A549 (cell line): Measurements from ENCODE around the gene CD96. TPM values are rescaled to one million over a fixed set of nuclear protein-coding genes. Genes with fewer than 3 reads are reported as not detected.

Experiments used
- ATAC-seq, 2 experiments: fragments of 200-7000 bp in 1 of 2; fragments of >200 bp in 1 of 2; cut with Nextera tagmentation in 1 of 2; cut with Tn5 transposase in 1 of 2; 3 replicates each; pipeline versions ENCODE4 v1.8.0 to v1.9.1; 2018 to 2020; ENCODE audit warnings: mild to moderate bottlenecking in 1 of 2, moderate library complexity in 1 of 2
- CTCF ChIA-PET: fragments of 300-600 bp; sonication (Branson Sonifier 250); formaldehyde crosslinking; extraction: SDS; loops from one replicate; lab custom pipeline; 2021; ENCODE audit warnings: antibody characterized with exemption, inconsistent platforms; lab: Yijun Ruan, JAX
- POLR2A ChIA-PET: fragments of 350-600 bp; formaldehyde crosslinking; extraction: SDS; loops from one replicate; lab custom pipeline; 2021; ENCODE audit warnings: antibody characterized with exemption, inconsistent platforms; lab: Yijun Ruan, JAX
- DNase-seq, 2 experiments: peaks; one replicate each; pipeline versions ENCODE4 v3.0.0 to v3.0.0-alpha.2; 2011 to 2016; ENCODE audit warnings: low read depth in 1 of 2, low spot score in 1 of 2
- FAIRE-seq: peaks from 2 replicates; lab custom pipeline; 2011; peaks lifted over from hg19 to GRCh38; lab: Jason Lieb, UNC
- H3K27ac ChIP-seq, 2 experiments: fragments of >200 bp; sonication (Bioruptor Twin); formaldehyde crosslinking; 3 replicates each; pipeline ENCODE4 v1.5.1; 2016 to 2017
- H3K4me1 ChIP-seq: fragments of >200 bp; sonication (Bioruptor Twin); formaldehyde crosslinking; 3 replicates; pipeline ENCODE4 v1.6.1; 2016
- H3K4me2 ChIP-seq: fragments of >200 bp; sonication (Bioruptor Twin); formaldehyde crosslinking; 3 replicates; pipeline ENCODE4 v1.6.1; 2016
- H3K4me3 ChIP-seq: fragments of >200 bp; sonication (Bioruptor Twin); formaldehyde crosslinking; 3 replicates; pipeline ENCODE4 v1.5.1; 2016
- H3K9me3 ChIP-seq: fragments of >200 bp; sonication (Bioruptor Twin); formaldehyde crosslinking; 3 replicates; pipeline ENCODE4 v1.6.1; 2016
- ATOH8 ChIP-seq: fragments of 250-450 bp; sonication (Bioruptor Pico); IDR thresholded peaks from 2 replicates; pipeline ENCODE4 v1.5.0; 2020; ENCODE audit warnings: low read depth, mild to moderate bottlenecking, moderate library complexity
- BHLHE40 ChIP-seq: IDR thresholded peaks from 2 replicates; pipeline ENCODE4 v1.6.1; 2012; ENCODE audit warnings: low read depth, low read length, inconsistent platforms
- CHD2 ChIP-seq: fragments of 150-350 bp; IDR thresholded peaks from 2 replicates; pipeline ENCODE4 v1.6.1; 2014; ENCODE audit warnings: low read length; ENCODE audit not compliant: partially characterized antibody
- FOSB ChIP-seq: fragments of 250-450 bp; sonication (Bioruptor Pico); IDR thresholded peaks from 2 replicates; pipeline ENCODE4 v1.5.0; 2020; ENCODE audit warnings: mild to moderate bottlenecking, moderate library complexity
- FOXS1 ChIP-seq: fragments of 250-450 bp; sonication (Bioruptor Pico); IDR thresholded peaks from 2 replicates; pipeline ENCODE4 v1.5.0; 2020; ENCODE audit warnings: mild to moderate bottlenecking, moderate library complexity
- GATA3 ChIP-seq: IDR thresholded peaks from 2 replicates; pipeline ENCODE4 v1.6.1; 2012; ENCODE audit warnings: borderline replicate concordance
- HOXB13 ChIP-seq: fragments of 250-450 bp; sonication (Bioruptor Pico); IDR thresholded peaks from 2 replicates; pipeline ENCODE4 v1.5.0; 2020; ENCODE audit warnings: low read depth, mild to moderate bottlenecking, moderate library complexity
- HOXB5 ChIP-seq: fragments of 250-450 bp; sonication (Bioruptor Pico); IDR thresholded peaks from 2 replicates; pipeline ENCODE4 v1.5.0; 2020; ENCODE audit warnings: mild to moderate bottlenecking, moderate library complexity
- JUNB ChIP-seq: fragments of >200 bp; sonication (Bioruptor Twin); formaldehyde crosslinking; IDR thresholded peaks from 2 replicates; pipeline ENCODE4 v1.6.1; 2016
- MAFK ChIP-seq: fragments of 450-650 bp; IDR thresholded peaks from 2 replicates; pipeline ENCODE4 v1.6.1; 2014; ENCODE audit not compliant: partially characterized antibody
- NPAS2 ChIP-seq: fragments of 250-450 bp; sonication (Bioruptor Pico); IDR thresholded peaks from 2 replicates; pipeline ENCODE4 v1.8.0; 2022; ENCODE audit warnings: mild to moderate bottlenecking, moderate library complexity, borderline replicate concordance
- NR3C1 ChIP-seq: fragments of >200 bp; sonication (Bioruptor Twin); formaldehyde crosslinking; IDR thresholded peaks from 3 replicates; pipeline ENCODE4 v1.6.1; 2017
- POLR2AphosphoS2 ChIP-seq: conservative IDR thresholded peaks from 2 replicates; pipeline ENCODE4 v1.6.1; 2012; ENCODE audit warnings: low read length, improper control_type of control experiment, inconsistent platforms
- RCOR1 ChIP-seq: fragments of 150-350 bp; IDR thresholded peaks from 2 replicates; pipeline ENCODE4 v1.6.1; 2014; ENCODE audit warnings: antibody characterized with exemption, low read length, low read depth
- REST ChIP-seq: fragments of 200-600 bp; sonication (generic); IDR thresholded peaks from 2 replicates; pipeline ENCODE4 v1.6.1; 2016; ENCODE audit warnings: antibody characterized with exemption, mild to moderate bottlenecking, moderate library complexity
- RFX5 ChIP-seq: fragments of 450-650 bp; IDR thresholded peaks from 2 replicates; pipeline ENCODE4 v1.7.1; 2014; ENCODE audit warnings: antibody characterized with exemption, mild to moderate bottlenecking, moderate library complexity
- SMC3 ChIP-seq: fragments of >200 bp; sonication (Bioruptor Twin); formaldehyde crosslinking; IDR thresholded peaks from 3 replicates; pipeline ENCODE4 v1.6.1; 2018; ENCODE audit warnings: inconsistent platforms
- TFCP2L1 ChIP-seq: fragments of 250-450 bp; sonication (Bioruptor Pico); IDR thresholded peaks from 2 replicates; pipeline ENCODE4 v1.5.0; 2021; ENCODE audit warnings: mild to moderate bottlenecking
- USF2 ChIP-seq: fragments of 450-650 bp; IDR thresholded peaks from 2 replicates; pipeline ENCODE4 v1.6.1; 2014; ENCODE audit warnings: antibody characterized with exemption
- ZC3H11A ChIP-seq: fragments of 450-650 bp; IDR thresholded peaks from 2 replicates; pipeline ENCODE4 v1.6.1; 2014; ENCODE audit warnings: antibody characterized with exemption, mild to moderate bottlenecking
- ZFP36 ChIP-seq: fragments of 450-650 bp; IDR thresholded peaks from 2 replicates; pipeline ENCODE4 v1.6.1; 2014; ENCODE audit warnings: borderline replicate concordance; ENCODE audit not compliant: partially characterized antibody
- WGBS: methylation state at CpG from one replicate; pipeline ENCODE4 v1.1.6; 2017; ENCODE audit errors: missing lambda C conversion rate; 5-methylcytosine and 5-hydroxymethylcytosine counted together
- polyA plus RNA-seq, 4 experiments: library from polyadenylated mRNA; depleted of rRNA in 3 of 4; stranded (reverse); fragments of >200 nt; fragmentation: RNase III in 1 of 4; extraction: RNeasy Plus Mini Kit Qiagen cat#74134 plus additional on column Dnase treatment in 1 of 4; gene quantifications; 2 replicates in 3 of 4; 3 replicates in 1 of 4; pipeline ENCODE4 v1.2.3, GENCODE V29; 2011 to 2017

Gene CD96
- polyA plus RNA-seq, 2 of the 4 experiments (the other 2 are of a cell fraction), result not detected

- WGBS, result 67% methylated on average over 4 of the region's 4 CpGs
- peaks cover 14% of the 10 kb centered on the region for H3K4me1 ChIP-seq
- H3K4me3 ChIP-seq, result no peak overlapping the region
- ATAC-seq, result no peak
- no peak for TF ChIP-seq ZC3H11A
- TF ChIP-seq CHD2, result no peak
- TF ChIP-seq NPAS2 (CRISPR knock-in tag), result no peak
- TF ChIP-seq HOXB13, result no peak
- TF ChIP-seq POLR2AphosphoS2, result no peak
- no peak for TF ChIP-seq ZFP36
- no peak for TF ChIP-seq ATOH8
- TF ChIP-seq MAFK, result no peak
- no peak for TF ChIP-seq USF2
- no peak for TF ChIP-seq BHLHE40
- TF ChIP-seq RCOR1, result no peak
- TF ChIP-seq JUNB, result no peak
- FAIRE-seq, result no peak
- no peak overlapping the region for H3K4me2 ChIP-seq
- H3K27ac ChIP-seq, result no peak overlapping the region
- no peaks in the 10 kb centered on the region for H3K9me3 ChIP-seq
- ChIA-PET CTCF (no interaction called here), POLR2A (no interaction called here)
- no peak for DNase-seq
These were observed 759 bp downstream of the CD96 start for GRCh38 chr3:111542611-111543300.

GRCh38 chr3:111545349-111545748 lies 3.4 kb downstream of the CD96 start:
- no peak overlapping the region for H3K4me2 ChIP-seq
- H3K27ac ChIP-seq, result no peak overlapping the region
- no peak for FAIRE-seq
- no peak for DNase-seq
- ATAC-seq, result no peak
- no peak for TF ChIP-seq MAFK
- TF ChIP-seq HOXB13, result no peak
- H3K4me1 ChIP-seq, result peaks cover 15% of the 10 kb centered on the region; the same call in 2 of the 3 replicates
- ChIA-PET CTCF (no interaction called here), POLR2A (no interaction called here)
- H3K4me3 ChIP-seq, result no peak overlapping the region
- 72% methylated on average over 2 of the region's 2 CpGs for WGBS
- H3K9me3 ChIP-seq, result no peaks in the 10 kb centered on the region

- Histone ChIP-seq H3K9me3 (no peaks in the 10 kb centered on the region), H3K4me2 (no peak overlapping the region), H3K4me1 (peaks cover 15% of the 10 kb centered on the region; the same call in 2 of the 3 replicates), H3K27ac (no peak overlapping the region), H3K4me3 (no peak overlapping the region)
- ChIA-PET POLR2A (no interaction called here), CTCF (interaction anchor here (2.6 kb wide), 1 partner anchor 8 kb away, joined by 9 read pairs; no protein-coding TSS in a partner anchor)
- no peak for FAIRE-seq
- no peak for ATAC-seq
- no peak for DNase-seq
- no peak for TF ChIP-seq TFCP2L1 (CRISPR knock-in tag)
- TF ChIP-seq FOXS1 (CRISPR knock-in tag), result no peak
- TF ChIP-seq GATA3, result no peak
- TF ChIP-seq SMC3, result no peak
- no peak for TF ChIP-seq NR3C1
- TF ChIP-seq ATOH8, result no peak
- TF ChIP-seq FOSB (CRISPR knock-in tag), result no peak
- TF ChIP-seq REST, result no peak
- TF ChIP-seq HOXB5, result no peak
- TF ChIP-seq RFX5, result no peak
- 85% methylated on average over 4 of the region's 4 CpGs for WGBS
These were observed 5.6 kb downstream of the CD96 start for GRCh38 chr3:111547631-111548030.
